Ascending aorta (tissue), 2 donors: Measurements from ENCODE around the gene LRFN4. TPM values are rescaled to one million over a fixed set of nuclear protein-coding genes. Genes with fewer than 3 reads are reported as not detected.

Source experiments
- DNase-seq, 2 donors: peaks; one replicate each; pipeline ENCODE4 v3.0.0-alpha.2; 2019; ENCODE audit warnings: low spot score in 2 of 2
- H3K27ac ChIP-seq, 2 donors: fragments of 200-600 bp; sonication (generic); one replicate each; pipeline ENCODE4 v1.5.1; 2016 to 2017; ENCODE audit warnings: mild to moderate bottlenecking in 1 of 2
- H3K27me3 ChIP-seq: fragments of 200-600 bp; sonication (generic); one replicate; pipeline ENCODE4 v1.5.1; 2017
- H3K36me3 ChIP-seq, 2 donors: fragments of 200-600 bp; sonication (generic); one replicate each; pipeline ENCODE4 v1.5.1; 2016
- H3K4me1 ChIP-seq, 2 donors: fragments of 200-600 bp; sonication (generic); one replicate each; pipeline ENCODE4 v1.5.1; 2016 to 2017; ENCODE audit warnings: mild to moderate bottlenecking in 1 of 2
- H3K4me3 ChIP-seq, 2 donors: fragments of 200-600 bp; sonication (generic); one replicate each; pipeline ENCODE4 v1.5.1; 2016 to 2017; ENCODE audit warnings: mild to moderate bottlenecking in 1 of 2
- H3K9me3 ChIP-seq, 2 donors: fragments of 200-600 bp; sonication (generic); one replicate each; pipeline ENCODE4 v1.5.1; 2016
- CTCF ChIP-seq, 3 experiments: fragments of 200-600 bp in 2 of 3; fragments of 450-650 bp in 1 of 3; sonication (generic) in 2 of 3; IDR thresholded peaks; one replicate each; pipeline ENCODE4 v1.5.1; 2016 to 2019; ENCODE audit warnings: antibody characterized with exemption in 3 of 3, mild to moderate bottlenecking in 1 of 3, moderate library complexity in 1 of 3
- intact Hi-C: fragments of 100-400 bp; cut with DNase I; formaldehyde crosslinking; loops from one replicate; pipeline ENCODE4 v1.15.1; 2023
- total RNA-seq: library from RNA; depleted of rRNA; stranded (reverse); fragments of >200 nt; gene quantifications from one replicate; pipeline ENCODE4 v1.1.0, GENCODE V29; 2016

The LRFN4 gene
- total RNA-seq, 1 donor from 2014 or later, result 60.5 TPM

GRCh38 chr11:66871521-66871901 lies 14.6 kb downstream of the LRFN4 start:
- H3K27ac ChIP-seq, result no peak overlapping the region
- no peak overlapping the region for H3K4me3 ChIP-seq
- no peak for DNase-seq
- no peaks in the 10 kb centered on the region for H3K9me3 ChIP-seq
- no peaks in the 10 kb centered on the region for H3K27me3 ChIP-seq
- intact Hi-C loops, result no loop called here
- no peaks in the 10 kb centered on the region for H3K4me1 ChIP-seq
- no peak for TF ChIP-seq CTCF (IDR thresholded peaks at IDR 0.05)
- peaks cover 7 to 13% of the 10 kb centered on the region in 2 donors for H3K36me3 ChIP-seq

- no peak overlapping the region for H3K27ac ChIP-seq
- H3K4me1 ChIP-seq, result no peaks in the 10 kb centered on the region
- H3K9me3 ChIP-seq, result no peaks in the 10 kb centered on the region
- H3K27me3 ChIP-seq, result no peaks in the 10 kb centered on the region
- intact Hi-C loops, result no loop called here
- DNase-seq, result no peak
- peaks cover 7 to 13% of the 10 kb centered on the region in 2 donors for H3K36me3 ChIP-seq
- no peak for TF ChIP-seq CTCF (IDR thresholded peaks at IDR 0.05)
- H3K4me3 ChIP-seq, result no peak overlapping the region
Observed at GRCh38 chr11:66874232-66874631, 17.4 kb downstream of the LRFN4 start.

- Histone ChIP-seq H3K27ac (no peak overlapping the region), H3K36me3 (peaks cover 7 to 9% of the 10 kb centered on the region in 2 donors), H3K4me1 (no peaks in the 10 kb centered on the region), H3K4me3 (no peak overlapping the region), H3K27me3 (no peaks in the 10 kb centered on the region), H3K9me3 (no peaks in the 10 kb centered on the region)
- intact Hi-C loops, result no loop called here
- DNase-seq, result no peak
- no peak for TF ChIP-seq CTCF (IDR thresholded peaks at IDR 0.05)
Observed at GRCh38 chr11:66875378-66875777, 18.5 kb downstream of the LRFN4 start.

GRCh38 chr11:66877588-66878385 lies 20.9 kb downstream of the LRFN4 start:
- intact Hi-C loops, result no loop called here
- Histone ChIP-seq H3K4me3 (no peak overlapping the region), H3K36me3 (no peaks in the 10 kb centered on the region), H3K27ac (no peak overlapping the region), H3K27me3 (no peaks in the 10 kb centered on the region), H3K9me3 (no peaks in the 10 kb centered on the region), H3K4me1 (no peaks in the 10 kb centered on the region)
- DNase-seq, result no peak
- no peak for TF ChIP-seq CTCF (IDR thresholded peaks at IDR 0.05)

GRCh38 chr11:66878474-66878873 lies 21.6 kb downstream of the LRFN4 start:
- no peak for DNase-seq
- no peaks in the 10 kb centered on the region for H3K36me3 ChIP-seq
- no peaks in the 10 kb centered on the region for H3K27me3 ChIP-seq
- H3K9me3 ChIP-seq, result no peaks in the 10 kb centered on the region
- TF ChIP-seq CTCF (IDR thresholded peaks at IDR 0.05), result no peak
- H3K4me1 ChIP-seq, result no peaks in the 10 kb centered on the region
- no peak overlapping the region for H3K27ac ChIP-seq
- intact Hi-C loops, result no loop called here
- H3K4me3 ChIP-seq, result no peak overlapping the region
